ENCODE measurements around the gene HDAC2. TPM values are rescaled to one million over a fixed set of nuclear protein-coding genes. Genes with fewer than 3 reads are reported as not detected.

Gene HDAC2
- polyA plus RNA-seq, 1 donor (not counting 4 experiments of a cell fraction or from before 2014, with no cell fraction given) = 222 TPM

GRCh38 chr6:113924312-113924723 lies 46.6 kb downstream of the HDAC2 start:
- dilution Hi-C loops (cut with MboI; ENCODE audit: extremely low pct_ligation_motif_present, low sequenced_read_pairs) = no loop called here

DNA sequence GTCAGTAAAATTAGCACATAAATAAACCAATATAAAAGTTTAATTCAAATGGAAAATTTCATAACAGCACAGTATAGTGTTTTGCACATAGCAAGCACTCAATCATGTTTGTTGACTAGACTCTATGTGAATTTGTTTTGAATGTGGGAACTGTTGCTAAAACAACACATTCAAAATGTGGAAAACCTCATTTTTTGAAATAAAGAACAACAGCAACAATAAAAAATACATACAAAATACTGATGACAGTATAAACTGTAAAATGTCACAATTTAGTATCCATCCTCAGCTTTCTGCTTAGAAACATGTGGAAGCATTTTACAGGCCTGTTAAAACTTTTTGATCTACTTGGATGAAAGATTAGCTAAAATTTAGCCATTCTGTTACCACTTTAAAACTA lies 47.4 kb downstream of the HDAC2 start:
- dilution Hi-C loops (cut with MboI; ENCODE audit: extremely low pct_ligation_motif_present, low sequenced_read_pairs) = no loop called here
- Histone ChIP-seq H3K9ac (ENCODE audit: control insufficient read depth, extremely low read depth, insufficient read depth, low read length) (no peak overlapping the region), H3K4me2 (ENCODE audit: control insufficient read depth, extremely low read depth, insufficient read depth, low read depth, low read length) (no peak overlapping the region), H3K9me1 (ENCODE audit: control insufficient read depth, extremely low read depth, insufficient read depth, low read length) (no peaks in the 10 kb centered on the region), H3K9me3 (ENCODE audit: control insufficient read depth, low read depth, low read length) (no peaks in the 10 kb centered on the region), H2AFZ (ENCODE audit: control insufficient read depth, low read length) (no peak overlapping the region), H4K20me1 (ENCODE audit: control insufficient read depth, extremely low read depth, insufficient read depth, low read length) (no peaks in the 10 kb centered on the region), H3K4me3 (ENCODE audit: control insufficient read depth in 2 of 3, extremely low read depth in 1 of 3, insufficient read depth in 2 of 3, low read depth in 1 of 3, low read length in 3 of 3) (no peak overlapping the region), H3K36me3 (ENCODE audit: control insufficient read depth in 2 of 2, extremely low read depth in 1 of 2, insufficient read depth in 2 of 2, low read length in 2 of 2) (no peaks in the 10 kb centered on the region), H3K79me2 (ENCODE audit: control insufficient read depth, insufficient read depth, low read length) (no peaks in the 10 kb centered on the region), H3K4me1 (ENCODE audit: control insufficient read depth, extremely low read depth, insufficient read depth, low read length) (no peaks in the 10 kb centered on the region), H3K27ac (ENCODE audit: control insufficient read depth, insufficient read depth, low read length) (no peak overlapping the region), H3K27me3 (ENCODE audit: control insufficient read depth, extremely low read depth, insufficient read depth, low read length) (no peaks in the 10 kb centered on the region)
- TF ChIP-seq, protein P1, sequence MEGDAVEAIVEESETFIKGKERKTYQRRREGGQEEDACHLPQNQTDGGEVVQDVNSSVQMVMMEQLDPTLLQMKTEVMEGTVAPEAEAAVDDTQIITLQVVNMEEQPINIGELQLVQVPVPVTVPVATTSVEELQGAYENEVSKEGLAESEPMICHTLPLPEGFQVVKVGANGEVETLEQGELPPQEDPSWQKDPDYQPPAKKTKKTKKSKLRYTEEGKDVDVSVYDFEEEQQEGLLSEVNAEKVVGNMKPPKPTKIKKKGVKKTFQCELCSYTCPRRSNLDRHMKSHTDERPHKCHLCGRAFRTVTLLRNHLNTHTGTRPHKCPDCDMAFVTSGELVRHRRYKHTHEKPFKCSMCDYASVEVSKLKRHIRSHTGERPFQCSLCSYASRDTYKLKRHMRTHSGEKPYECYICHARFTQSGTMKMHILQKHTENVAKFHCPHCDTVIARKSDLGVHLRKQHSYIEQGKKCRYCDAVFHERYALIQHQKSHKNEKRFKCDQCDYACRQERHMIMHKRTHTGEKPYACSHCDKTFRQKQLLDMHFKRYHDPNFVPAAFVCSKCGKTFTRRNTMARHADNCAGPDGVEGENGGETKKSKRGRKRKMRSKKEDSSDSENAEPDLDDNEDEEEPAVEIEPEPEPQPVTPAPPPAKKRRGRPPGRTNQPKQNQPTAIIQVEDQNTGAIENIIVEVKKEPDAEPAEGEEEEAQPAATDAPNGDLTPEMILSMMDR (optimal IDR thresholded peaks at IDR 0.05 in 1 of 3, IDR thresholded peaks at IDR 0.05 in 1 of 3, conservative IDR thresholded peaks at IDR 0.05 in 1 of 3; ENCODE audit: extremely low read depth in 1 of 3, insufficient read depth in 2 of 3, low read length in 3 of 3) = no peak
- no peak for TF ChIP-seq EZH2 (IDR thresholded peaks at IDR 0.05; ENCODE audit: low read length)
- DNase-seq (ENCODE audit: low read depth, low spot score) (no peak), FAIRE-seq (no peak)

More at GRCh38 chr6:113924312-113924723, 46.6 kb downstream of the HDAC2 start:
- DNase-seq (ENCODE audit: low read depth, low spot score) (no peak), FAIRE-seq (no peak)
- Histone ChIP-seq H3K4me3 (ENCODE audit: control insufficient read depth in 2 of 3, extremely low read depth in 1 of 3, insufficient read depth in 2 of 3, low read depth in 1 of 3, low read length in 3 of 3) (no peak overlapping the region), H3K79me2 (ENCODE audit: control insufficient read depth, insufficient read depth, low read length) (no peaks in the 10 kb centered on the region), H3K9me1 (ENCODE audit: control insufficient read depth, extremely low read depth, insufficient read depth, low read length) (no peaks in the 10 kb centered on the region), H3K4me2 (ENCODE audit: control insufficient read depth, extremely low read depth, insufficient read depth, low read depth, low read length) (no peak overlapping the region), H3K27me3 (ENCODE audit: control insufficient read depth, extremely low read depth, insufficient read depth, low read length) (no peaks in the 10 kb centered on the region), H3K4me1 (ENCODE audit: control insufficient read depth, extremely low read depth, insufficient read depth, low read length) (no peaks in the 10 kb centered on the region), H3K36me3 (ENCODE audit: control insufficient read depth in 2 of 2, extremely low read depth in 1 of 2, insufficient read depth in 2 of 2, low read length in 2 of 2) (no peaks in the 10 kb centered on the region), H3K9me3 (ENCODE audit: control insufficient read depth, low read depth, low read length) (no peaks in the 10 kb centered on the region), H3K27ac (ENCODE audit: control insufficient read depth, insufficient read depth, low read length) (no peak overlapping the region), H3K9ac (ENCODE audit: control insufficient read depth, extremely low read depth, insufficient read depth, low read length) (no peak overlapping the region), H4K20me1 (ENCODE audit: control insufficient read depth, extremely low read depth, insufficient read depth, low read length) (no peaks in the 10 kb centered on the region), H2AFZ (ENCODE audit: control insufficient read depth, low read length) (no peak overlapping the region)
- TF ChIP-seq EZH2 (IDR thresholded peaks at IDR 0.05; ENCODE audit: low read length) = no peak
- TF ChIP-seq, protein P1 (optimal IDR thresholded peaks at IDR 0.05 in 1 of 3, IDR thresholded peaks at IDR 0.05 in 1 of 3, conservative IDR thresholded peaks at IDR 0.05 in 1 of 3; ENCODE audit: extremely low read depth in 1 of 3, insufficient read depth in 2 of 3, low read length in 3 of 3) = no peak
